HG03565 (cell line): Measurements from ENCODE around the gene TBX1.
"Not testable (repeated sequence)": the region's sequence is repeated elsewhere in the genome, so short reads cannot be mapped to it uniquely, and the experiment has no call there.

Experiments
- ATAC-seq: cut with Tn5 transposase; IDR thresholded peaks from one replicate; pipeline ENCODE4 v1.9.1; 2021; ENCODE audit warnings: mild to moderate bottlenecking, moderate library complexity; ENCODE audit not compliant: unreplicated experiment

TBX1 gene

GRCh38 chr22:19779685-19780268, 19.2 kb downstream of the TBX1 start:
- no peak for ATAC-seq

GRCh38 chr22:19782533-19782932, 22.0 kb downstream of the TBX1 start:
- ATAC-seq, result no peak

- ATAC-seq, result no peak
Observed at GRCh38 chr22:19783586-19784383, 23.2 kb downstream of the TBX1 start.

GRCh38 chr22:19784384-19785175, 24.0 kb downstream of the TBX1 start:
- ATAC-seq, result no peak

GRCh38 chr22:19785461-19786263, 25.1 kb downstream of the TBX1 start:
- no peak for ATAC-seq

- no peak for ATAC-seq
Observed at GRCh38 chr22:19786264-19786585, 25.6 kb downstream of the TBX1 start.

- ATAC-seq, result no peak
Observed at GRCh38 chr22:19786959-19787848, 26.6 kb downstream of the TBX1 start.

GRCh38 chr22:19787849-19788141, 27.2 kb downstream of the TBX1 start:
- ATAC-seq, result no peak

GRCh38 chr22:19788661-19789225, 28.2 kb downstream of the TBX1 start:
- no peak for ATAC-seq

GRCh38 chr22:19789406-19789805, 28.8 kb downstream of the TBX1 start:
- no peak for ATAC-seq

- ATAC-seq, result no peak
Observed at GRCh38 chr22:19789828-19790227, 29.2 kb downstream of the TBX1 start.

GRCh38 chr22:19791243-19791642, 30.7 kb downstream of the TBX1 start:
- no peak for ATAC-seq

- ATAC-seq, result no peak
Observed at GRCh38 chr22:19791894-19792293, 31.3 kb downstream of the TBX1 start.

GRCh38 chr22:19792383-19792896, 31.9 kb downstream of the TBX1 start:
- not testable (repeated sequence) for ATAC-seq

GRCh38 chr22:19793161-19793560, 32.6 kb downstream of the TBX1 start:
- ATAC-seq, result no peak

GRCh38 chr22:19793661-19794310, 33.2 kb downstream of the TBX1 start:
- ATAC-seq, result no peak

- ATAC-seq, result no peak
Observed at GRCh38 chr22:19795617-19796008, 35.0 kb downstream of the TBX1 start.

- ATAC-seq, result no peak
Observed at GRCh38 chr22:19796160-19796559, 35.6 kb downstream of the TBX1 start.
